Measurements from ENCODE around the gene STX7.

Gene STX7

GRCh38 chr6:132506869-132507808, 5.8 kb downstream of the STX7 start:
- no peak for DNase-seq (ENCODE audit: low read depth, low spot score)

GRCh38 chr6:132506461-132506860, 6.5 kb downstream of the STX7 start:
- no peak for DNase-seq (ENCODE audit: low read depth, low spot score)

GRCh38 chr6:132505158-132505557, 7.8 kb downstream of the STX7 start:
- DNase-seq (ENCODE audit: low read depth, low spot score), result no peak

- DNase-seq (ENCODE audit: low read depth, low spot score), result no peak
Measured at GRCh38 chr6:132504757-132505156, 8.2 kb downstream of the STX7 start.

GRCh38 chr6:132499757-132500156, 13.2 kb downstream of the STX7 start:
- no peak for DNase-seq (ENCODE audit: low read depth, low spot score)

DNA sequence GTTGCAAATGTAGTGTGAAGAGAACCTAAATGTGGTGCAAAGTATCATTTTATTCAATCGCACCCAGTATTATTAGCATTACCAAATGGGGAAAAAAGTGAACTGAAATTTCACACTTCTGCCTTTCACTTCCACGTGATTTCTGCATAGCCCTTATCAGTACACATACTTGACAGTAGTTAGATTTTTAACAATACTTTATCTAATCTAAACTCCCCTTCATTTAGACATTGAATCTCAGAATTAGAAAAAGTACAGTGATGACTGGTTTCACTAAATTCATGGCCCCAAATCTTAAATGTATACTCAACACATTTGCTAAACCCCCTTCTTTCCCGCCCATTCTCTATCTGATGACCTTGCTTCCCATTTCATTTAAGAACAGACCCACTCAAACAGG, 14.3 kb downstream of the STX7 start:
- no peak for DNase-seq (ENCODE audit: low read depth, low spot score)

DNA sequence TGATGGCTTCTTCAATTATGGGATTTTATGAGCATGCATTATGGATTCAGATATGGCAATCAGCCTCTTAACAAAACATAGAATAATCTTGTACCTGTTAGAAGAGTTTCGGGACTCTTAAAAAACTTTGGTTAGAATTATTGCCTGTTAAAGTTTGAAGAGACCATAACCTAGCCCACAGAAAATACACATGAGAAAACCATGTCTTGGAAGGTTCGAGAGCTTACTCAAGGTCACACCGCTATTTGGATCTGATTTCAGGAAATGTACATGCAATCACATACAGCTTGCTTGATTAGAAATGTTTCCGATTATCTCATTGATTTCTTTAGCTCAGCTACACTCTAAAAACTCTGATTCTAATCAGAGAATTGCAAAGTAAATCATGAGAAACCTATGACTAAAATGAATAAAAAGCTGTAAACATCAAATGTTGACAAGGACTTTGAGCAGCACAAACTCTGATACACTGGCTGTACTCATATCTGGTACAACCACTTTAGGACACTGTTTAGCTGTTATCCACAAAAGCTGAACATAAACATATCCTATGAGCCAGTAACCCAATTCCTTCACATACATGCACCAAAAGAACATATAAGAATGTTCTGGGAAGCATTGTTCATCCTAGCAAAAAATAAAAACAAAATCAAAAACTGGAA, 16.3 kb downstream of the STX7 start:
- no peak for DNase-seq (ENCODE audit: low read depth, low spot score)

DNA sequence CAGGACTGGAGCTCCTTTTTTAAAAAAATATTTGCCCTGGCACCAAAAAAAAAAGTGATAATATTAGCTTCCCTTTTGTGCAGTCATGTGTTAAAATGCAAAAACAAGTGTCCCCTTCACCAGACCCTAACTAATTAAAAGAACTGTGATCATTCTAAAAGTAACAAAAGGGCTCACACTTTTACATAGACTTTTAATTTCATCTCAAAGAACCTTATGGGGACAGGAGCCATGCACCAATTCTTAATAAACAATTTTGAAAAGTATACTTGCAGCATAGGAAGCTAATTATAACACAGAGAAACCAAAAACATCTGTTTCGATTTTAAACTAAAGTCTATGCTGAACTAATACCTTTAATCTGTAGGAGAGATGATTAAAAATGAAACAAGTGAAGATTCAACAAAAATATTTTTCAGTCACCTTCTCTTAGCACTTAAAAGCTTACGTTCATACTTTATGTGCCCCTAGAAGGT, 17.3 kb downstream of the STX7 start:
- DNase-seq (ENCODE audit: low read depth, low spot score), result no peak

- no peak for DNase-seq (ENCODE audit: low read depth, low spot score)
Measured at GRCh38 chr6:132494954-132495353, 18.0 kb downstream of the STX7 start.

DNA sequence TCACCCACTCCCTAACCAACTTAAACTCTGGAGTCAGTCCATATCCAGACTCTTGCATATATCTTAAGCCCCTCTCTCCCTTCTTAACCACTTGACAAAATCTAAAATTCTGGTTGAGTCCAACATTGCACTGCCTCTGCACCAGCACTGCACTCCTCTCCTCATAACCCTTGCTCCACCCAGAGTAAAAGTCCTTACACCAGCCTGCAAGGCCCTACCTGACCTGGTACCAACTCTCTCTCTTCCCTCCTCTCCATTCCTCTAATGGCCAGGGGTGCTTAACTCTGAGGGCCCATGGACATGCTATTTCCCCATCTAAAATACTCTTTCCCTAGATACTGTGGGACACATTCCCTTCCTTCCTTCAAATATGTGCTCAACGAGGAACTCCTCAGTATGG, 21.0 kb downstream of the STX7 start:
- DNase-seq (ENCODE audit: low read depth, low spot score), result no peak

GRCh38 chr6:132491303-132491702, 21.6 kb downstream of the STX7 start:
- DNase-seq (ENCODE audit: low read depth, low spot score), result no peak

DNA sequence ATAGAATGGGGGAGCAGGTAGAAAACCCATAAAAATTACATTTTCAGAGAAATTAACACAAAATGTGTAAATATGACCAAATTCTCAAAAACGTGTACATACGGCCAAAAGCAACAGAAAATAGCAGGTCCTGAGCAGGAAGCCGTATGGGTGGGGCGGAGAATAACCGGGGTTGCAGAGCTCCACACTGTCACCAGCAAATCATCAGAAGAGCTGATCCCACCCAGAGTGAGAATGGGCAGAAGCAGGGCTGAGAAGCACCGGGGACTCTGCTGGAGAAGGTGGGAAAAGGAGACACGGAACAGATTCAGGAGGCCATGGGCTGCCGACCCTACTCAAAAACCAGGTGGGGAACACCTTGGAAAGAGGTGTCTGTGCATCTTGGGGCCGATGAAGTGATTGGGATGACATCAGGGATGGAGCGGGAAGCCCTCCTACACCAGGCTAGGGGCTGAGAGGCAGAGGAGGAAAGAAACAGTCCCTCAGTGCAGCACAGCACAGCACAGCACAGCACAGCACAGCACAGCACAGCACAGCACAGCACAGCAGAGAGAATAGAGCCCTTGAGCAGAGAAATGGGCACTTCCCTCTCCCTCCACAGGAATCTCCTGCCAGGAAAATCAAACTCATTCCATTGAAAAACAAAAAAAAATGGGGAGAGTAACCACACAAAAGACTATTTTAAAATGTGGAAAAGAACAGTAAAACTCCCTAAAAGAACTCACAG, 22.3 kb downstream of the STX7 start:
- DNase-seq (ENCODE audit: low read depth, low spot score), result no peak

DNA sequence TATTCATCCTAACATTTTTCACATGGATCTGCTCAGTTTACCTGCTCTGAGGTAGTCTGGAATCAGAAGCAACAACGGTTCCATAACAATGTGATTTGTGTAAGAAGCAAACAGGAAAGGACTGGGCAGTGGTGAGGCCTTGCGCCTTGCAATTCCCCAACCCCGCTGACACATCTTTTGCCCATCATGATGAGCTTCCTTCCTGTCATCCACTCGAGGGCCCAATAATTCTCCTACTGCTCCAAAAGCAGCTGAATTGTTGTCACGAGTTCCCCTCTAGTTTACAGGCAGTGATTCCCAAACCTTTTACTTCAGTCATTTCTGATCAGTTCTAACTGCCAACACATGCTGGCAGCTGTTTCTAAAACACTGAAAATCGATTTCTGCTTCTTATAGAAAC, 22.9 kb downstream of the STX7 start:
- DNase-seq (ENCODE audit: low read depth, low spot score), result no peak

DNA sequence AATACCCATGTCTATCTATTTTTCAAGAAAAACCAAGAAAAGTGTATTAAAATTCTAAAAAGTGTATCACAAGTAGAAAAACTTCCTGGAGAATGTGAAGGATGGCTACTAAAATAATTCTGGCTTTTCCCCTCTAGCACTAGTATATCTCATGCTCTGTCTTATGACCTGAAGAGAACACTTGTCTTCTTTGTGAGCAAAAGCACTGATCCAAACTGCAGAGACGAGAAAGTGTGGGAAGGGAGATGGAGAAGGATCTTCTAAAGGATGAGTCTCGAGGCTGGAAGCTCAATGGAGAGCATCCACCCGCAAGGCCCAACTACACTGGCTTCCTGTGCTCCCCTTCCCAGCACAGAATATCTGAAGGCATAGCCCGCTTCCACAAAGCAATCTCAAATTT, 23.5 kb downstream of the STX7 start:
- no peak for DNase-seq (ENCODE audit: low read depth, low spot score)

DNA sequence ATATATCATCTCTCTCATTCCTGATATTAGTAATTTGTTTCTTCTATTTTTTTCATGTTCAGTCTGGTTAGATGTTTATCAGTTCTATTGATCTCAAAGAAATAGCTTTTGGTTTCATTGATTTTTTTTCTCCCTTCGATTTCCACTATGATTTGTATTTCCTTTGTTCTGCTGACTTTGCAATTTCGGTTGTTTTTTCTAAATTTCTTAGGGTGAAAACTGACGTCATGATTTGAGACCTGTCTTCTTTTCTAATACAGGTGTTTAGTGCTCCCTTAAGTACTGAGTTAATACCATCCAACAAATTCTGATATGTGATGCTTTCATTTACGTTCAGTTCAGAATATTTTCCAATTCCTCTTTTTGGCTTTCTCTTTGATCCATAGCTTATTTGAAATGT, 25.2 kb downstream of the STX7 start:
- DNase-seq (ENCODE audit: low read depth, low spot score), result no peak

DNA sequence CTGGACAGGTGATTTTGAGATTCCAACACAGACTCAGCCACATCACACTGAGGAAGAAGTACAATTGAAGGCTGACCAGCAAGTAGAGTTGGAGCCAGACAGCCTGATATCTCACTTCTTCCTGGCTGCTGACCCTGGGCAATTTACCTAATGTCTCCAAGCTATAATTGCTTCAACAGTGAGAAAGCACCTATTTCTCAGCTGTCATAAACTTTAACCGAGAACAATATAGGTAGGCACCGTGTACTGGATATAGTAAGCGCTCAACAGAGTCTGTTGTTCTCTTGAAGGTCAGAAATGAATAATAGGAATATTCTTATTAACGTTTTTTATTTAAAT, 28.3 kb downstream of the STX7 start:
- DNase-seq (ENCODE audit: low read depth, low spot score), result no peak

GRCh38 chr6:132483779-132484679, 28.9 kb downstream of the STX7 start:
- DNase-seq (ENCODE audit: low read depth, low spot score), result peak; percentile 5

- no peak for DNase-seq (ENCODE audit: low read depth, low spot score)
Measured at GRCh38 chr6:132482581-132482980, 30.3 kb downstream of the STX7 start.

- no peak for DNase-seq (ENCODE audit: low read depth, low spot score)
Measured at GRCh38 chr6:132481189-132481588, 31.7 kb downstream of the STX7 start.

DNA sequence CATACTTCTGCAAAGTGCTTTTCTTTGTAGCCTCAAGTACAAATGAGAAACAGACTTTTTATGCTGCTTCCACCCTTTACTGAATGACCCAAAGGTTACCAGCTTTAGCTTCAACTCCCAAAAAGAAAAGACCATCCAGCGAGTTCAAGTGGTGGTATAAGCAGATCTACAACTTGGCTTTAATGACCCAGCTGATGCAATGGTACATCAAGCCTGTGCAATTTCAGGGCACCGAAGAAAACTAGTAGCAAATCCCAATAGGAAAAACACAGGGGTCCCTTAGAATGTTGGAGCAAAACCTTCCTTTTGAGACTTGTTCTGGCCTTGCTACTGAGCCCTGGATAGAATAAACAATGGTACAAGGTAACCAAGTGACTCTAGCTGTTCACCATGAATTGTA, 33.8 kb downstream of the STX7 start:
- no peak for DNase-seq (ENCODE audit: low read depth, low spot score)

- DNase-seq (ENCODE audit: low read depth, low spot score), result no peak
Measured at GRCh38 chr6:132478674-132479073, 34.2 kb downstream of the STX7 start.

Measured in ELF-1 (cell line).